ENCODE results near the gene HCN1. TPM values are rescaled to one million over a fixed set of nuclear protein-coding genes. Genes with fewer than 3 reads are reported as not detected.

HCN1 gene
- total and polyA plus RNA-seq, 2 of the 4 experiments (the other 2 are of a cell fraction) = not detected

DNA sequence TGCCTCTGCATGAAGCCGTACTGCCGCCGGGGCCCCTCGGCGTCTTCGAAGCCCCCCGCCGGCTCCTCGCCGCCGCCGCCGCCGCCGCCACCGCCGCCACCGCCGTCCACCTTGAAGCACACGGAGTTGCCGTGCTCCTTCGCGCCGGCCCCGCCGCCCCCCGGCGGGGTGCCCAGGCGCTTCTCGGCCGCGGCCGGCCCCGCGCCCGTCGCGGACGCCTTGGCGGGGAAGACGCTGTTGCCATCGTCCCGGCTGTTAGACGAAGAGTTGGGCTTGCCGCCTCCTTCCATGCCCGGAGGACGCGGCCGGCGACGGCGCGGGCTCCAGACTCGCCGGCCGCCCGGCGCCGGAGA lies 400 bp downstream of the HCN1 start:
- Histone ChIP-seq H3K23ac (ENCODE audit: low read depth, low read length) (no peak overlapping the region), H3K27ac (ENCODE audit: insufficient read depth, low read length) (no peak overlapping the region), H3K4me2 (ENCODE audit: low read depth, low read length) (no peak overlapping the region), H2BK15ac (ENCODE audit: low read depth, low read length) (no peak overlapping the region), H3K14ac (replicated peaks; ENCODE audit: low read depth, low read length) (no peak overlapping the region), H3K4me3 (ENCODE audit: insufficient read depth, low read depth, low read length) (no peak overlapping the region), H2AK5ac (ENCODE audit: low read depth, low read length) (no peak overlapping the region), H3K4ac (ENCODE audit: low read depth, low read length) (no peak overlapping the region), H4K5ac (ENCODE audit: low read depth, low read length) (no peak overlapping the region), H3K36me3 (ENCODE audit: control insufficient read depth, insufficient read depth, low read length) (no peaks in the 10 kb centered on the region), H4K20me1 (ENCODE audit: insufficient read depth, low read length) (no peaks in the 10 kb centered on the region), H2AK9ac (replicated peaks; ENCODE audit: low read depth, low read length, poor library complexity) (no peak overlapping the region), H3K56ac (ENCODE audit: extremely low read depth, insufficient read depth, low read length) (no peak overlapping the region), H3K9ac (ENCODE audit: low read depth, low read length) (no peak overlapping the region), H3K9me1 (ENCODE audit: insufficient read depth, low read length) (no peaks in the 10 kb centered on the region), H2BK120ac (ENCODE audit: low read depth, low read length) (no peak overlapping the region), H4K91ac (ENCODE audit: insufficient read depth, low read depth, low read length) (no peak overlapping the region), H2BK20ac (ENCODE audit: low read depth, low read length) (no peak overlapping the region), H3K9me3 (ENCODE audit: control insufficient read depth, insufficient read depth, low read length) (no peaks in the 10 kb centered on the region), H3K4me1 (ENCODE audit: control insufficient read depth, insufficient read depth, low read length) (no peaks in the 10 kb centered on the region), H2AFZ (replicated peaks; ENCODE audit: low read length, poor library complexity) (no peak overlapping the region), H3K18ac (ENCODE audit: low read depth, low read length) (no peak overlapping the region), H2BK5ac (ENCODE audit: low read depth, low read length, poor library complexity, severe bottlenecking) (no peak overlapping the region), H4K8ac (ENCODE audit: low read depth in 2 of 2, low read length in 2 of 2) (no peak overlapping the region), H3K79me1 (ENCODE audit: low read depth in 1 of 2, low read length in 2 of 2) (no peaks in the 10 kb centered on the region), H3K27me3 (ENCODE audit: control insufficient read depth, insufficient read depth, low read length) (no peaks in the 10 kb centered on the region)
- intact Hi-C loops (cut with micrococcal nuclease) (loop anchor here (2.0 to 5.0 kb wide), 2 partner anchors 657 to 743 kb away; no protein-coding TSS in a partner anchor), in situ Hi-C loops (cut with MboI; ENCODE audit: low sequenced_read_pairs) (no loop called here), dilution Hi-C loops (cut with HindIII; ENCODE audit: low sequenced_read_pairs, unreplicated experiment) (no loop called here)
- ATAC-seq (ENCODE audit: low read depth) = no peak
- DNase-seq = no peak
- no TSS peak for BruUV-seq (replicated peaks)
- ChIA-PET POLR2A (ENCODE audit: unreplicated experiment) (no interaction called here), CTCF (no interaction called here)
- WGBS, 2 experiments (ENCODE audit: extremely low coverage in 2 of 2, insufficient read length in 1 of 2) = 5% methylated on average over 24 of the region's 59 CpGs; no CpG with 5 or more reads in 1 of the 2 experiments
- TF ChIP-seq FOS (IDR thresholded peaks at IDR 0.05; ENCODE audit: low read depth, low read length) = no peak
- TF ChIP-seq RCOR1 (IDR thresholded peaks at IDR 0.05; ENCODE audit: insufficient replicate concordance, low read length) = no peak
- TF ChIP-seq POLR2A (IDR thresholded peaks at IDR 0.05; ENCODE audit: low read depth, low read length) = no peak
- TF ChIP-seq CHD1 (IDR thresholded peaks at IDR 0.05; ENCODE audit: low read depth, low read length) = no peak
- TF ChIP-seq, protein P1, sequence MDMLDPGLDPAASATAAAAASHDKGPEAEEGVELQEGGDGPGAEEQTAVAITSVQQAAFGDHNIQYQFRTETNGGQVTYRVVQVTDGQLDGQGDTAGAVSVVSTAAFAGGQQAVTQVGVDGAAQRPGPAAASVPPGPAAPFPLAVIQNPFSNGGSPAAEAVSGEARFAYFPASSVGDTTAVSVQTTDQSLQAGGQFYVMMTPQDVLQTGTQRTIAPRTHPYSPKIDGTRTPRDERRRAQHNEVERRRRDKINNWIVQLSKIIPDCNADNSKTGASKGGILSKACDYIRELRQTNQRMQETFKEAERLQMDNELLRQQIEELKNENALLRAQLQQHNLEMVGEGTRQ (IDR thresholded peaks at IDR 0.05; ENCODE audit: low read depth, low read length) = no peak
- TF ChIP-seq, protein P2, sequence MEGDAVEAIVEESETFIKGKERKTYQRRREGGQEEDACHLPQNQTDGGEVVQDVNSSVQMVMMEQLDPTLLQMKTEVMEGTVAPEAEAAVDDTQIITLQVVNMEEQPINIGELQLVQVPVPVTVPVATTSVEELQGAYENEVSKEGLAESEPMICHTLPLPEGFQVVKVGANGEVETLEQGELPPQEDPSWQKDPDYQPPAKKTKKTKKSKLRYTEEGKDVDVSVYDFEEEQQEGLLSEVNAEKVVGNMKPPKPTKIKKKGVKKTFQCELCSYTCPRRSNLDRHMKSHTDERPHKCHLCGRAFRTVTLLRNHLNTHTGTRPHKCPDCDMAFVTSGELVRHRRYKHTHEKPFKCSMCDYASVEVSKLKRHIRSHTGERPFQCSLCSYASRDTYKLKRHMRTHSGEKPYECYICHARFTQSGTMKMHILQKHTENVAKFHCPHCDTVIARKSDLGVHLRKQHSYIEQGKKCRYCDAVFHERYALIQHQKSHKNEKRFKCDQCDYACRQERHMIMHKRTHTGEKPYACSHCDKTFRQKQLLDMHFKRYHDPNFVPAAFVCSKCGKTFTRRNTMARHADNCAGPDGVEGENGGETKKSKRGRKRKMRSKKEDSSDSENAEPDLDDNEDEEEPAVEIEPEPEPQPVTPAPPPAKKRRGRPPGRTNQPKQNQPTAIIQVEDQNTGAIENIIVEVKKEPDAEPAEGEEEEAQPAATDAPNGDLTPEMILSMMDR (conservative IDR thresholded peaks at IDR 0.05; ENCODE audit: low read depth, low read length) = no peak
- TF ChIP-seq, protein P3, sequence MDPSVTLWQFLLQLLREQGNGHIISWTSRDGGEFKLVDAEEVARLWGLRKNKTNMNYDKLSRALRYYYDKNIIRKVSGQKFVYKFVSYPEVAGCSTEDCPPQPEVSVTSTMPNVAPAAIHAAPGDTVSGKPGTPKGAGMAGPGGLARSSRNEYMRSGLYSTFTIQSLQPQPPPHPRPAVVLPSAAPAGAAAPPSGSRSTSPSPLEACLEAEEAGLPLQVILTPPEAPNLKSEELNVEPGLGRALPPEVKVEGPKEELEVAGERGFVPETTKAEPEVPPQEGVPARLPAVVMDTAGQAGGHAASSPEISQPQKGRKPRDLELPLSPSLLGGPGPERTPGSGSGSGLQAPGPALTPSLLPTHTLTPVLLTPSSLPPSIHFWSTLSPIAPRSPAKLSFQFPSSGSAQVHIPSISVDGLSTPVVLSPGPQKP (IDR thresholded peaks at IDR 0.05; ENCODE audit: borderline replicate concordance, low read depth, low read length) = no peak
- no peak for TF ChIP-seq CEBPB (IDR thresholded peaks at IDR 0.05; ENCODE audit: low read depth, low read length)
- no peak for TF ChIP-seq MXI1 (IDR thresholded peaks at IDR 0.05; ENCODE audit: borderline replicate concordance, low read depth, low read length)
- TF ChIP-seq SMC3 (IDR thresholded peaks at IDR 0.05; ENCODE audit: low read depth, low read length) = no peak
- no peak for TF ChIP-seq MAFK (IDR thresholded peaks at IDR 0.05; ENCODE audit: low read depth, low read length)
- TF ChIP-seq BHLHE40 (IDR thresholded peaks at IDR 0.05; ENCODE audit: low read depth, low read length) = no peak
- no peak for TF ChIP-seq MAZ (IDR thresholded peaks at IDR 0.05; ENCODE audit: borderline replicate concordance, low read depth, low read length)
- TF ChIP-seq NFE2L2 (IDR thresholded peaks at IDR 0.05; ENCODE audit: low read depth, low read length) = no peak
- no peak for TF ChIP-seq RAD21 (IDR thresholded peaks at IDR 0.05; ENCODE audit: low read length)
- no peak for TF ChIP-seq RFX5 (IDR thresholded peaks at IDR 0.05; ENCODE audit: low read depth, low read length)

All from IMR-90 (cell line).